ENCODE data around the gene CST8. TPM values are rescaled to one million over a fixed set of nuclear protein-coding genes. Genes with fewer than 3 reads are reported as not detected.

Gene CST8
- polyA plus RNA-seq, 2 of the 4 experiments (the other 2 are of a cell fraction), result not detected

DNA sequence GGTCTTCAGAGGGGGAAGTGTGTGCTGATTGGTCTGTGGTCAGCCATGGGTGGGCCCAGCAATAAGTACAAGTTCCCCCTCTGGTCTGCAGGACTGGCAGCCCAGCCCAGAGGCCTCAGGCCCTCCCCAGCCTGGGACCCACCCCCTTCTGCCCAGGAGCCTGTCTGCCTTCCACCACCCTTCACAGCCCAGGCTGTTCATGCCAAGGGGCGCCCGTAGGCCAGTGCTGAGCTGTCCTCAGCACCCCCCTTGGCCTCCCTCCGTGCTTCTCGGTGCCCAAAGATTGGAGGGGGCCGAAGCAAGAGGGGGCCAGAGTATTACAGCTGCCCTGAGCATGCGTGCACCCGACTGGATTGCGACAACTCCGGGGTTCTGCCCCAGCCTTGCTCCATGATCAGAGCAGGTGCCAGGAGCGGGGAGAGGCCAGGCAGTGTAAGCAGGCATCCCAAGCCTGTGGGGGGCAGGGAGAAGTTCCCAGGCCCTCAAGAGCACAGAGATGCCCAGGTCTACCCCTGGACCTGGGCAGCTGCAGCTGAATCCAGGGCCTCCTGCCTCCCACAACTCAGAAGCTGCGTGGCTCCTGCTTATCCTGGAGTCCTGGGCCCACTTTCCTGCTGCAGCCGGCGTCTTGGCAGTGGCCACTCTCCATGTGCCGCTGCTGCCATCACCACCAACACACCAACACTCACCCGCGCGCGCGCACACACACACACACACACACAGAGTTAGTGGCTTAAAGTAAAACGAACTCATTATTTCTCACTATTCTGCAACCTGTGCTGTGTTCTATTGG is 44.1 kb downstream of the CST8 start:
- WGBS (ENCODE audit: missing lambda C conversion rate), result 60% methylated on average over 11 of the region's 20 CpGs
- no peak; a peak in 1 of 6 replicates for ATAC-seq
- DNase-seq (ENCODE audit: low read depth in 1 of 2, low spot score in 1 of 2), result no peak

DNA sequence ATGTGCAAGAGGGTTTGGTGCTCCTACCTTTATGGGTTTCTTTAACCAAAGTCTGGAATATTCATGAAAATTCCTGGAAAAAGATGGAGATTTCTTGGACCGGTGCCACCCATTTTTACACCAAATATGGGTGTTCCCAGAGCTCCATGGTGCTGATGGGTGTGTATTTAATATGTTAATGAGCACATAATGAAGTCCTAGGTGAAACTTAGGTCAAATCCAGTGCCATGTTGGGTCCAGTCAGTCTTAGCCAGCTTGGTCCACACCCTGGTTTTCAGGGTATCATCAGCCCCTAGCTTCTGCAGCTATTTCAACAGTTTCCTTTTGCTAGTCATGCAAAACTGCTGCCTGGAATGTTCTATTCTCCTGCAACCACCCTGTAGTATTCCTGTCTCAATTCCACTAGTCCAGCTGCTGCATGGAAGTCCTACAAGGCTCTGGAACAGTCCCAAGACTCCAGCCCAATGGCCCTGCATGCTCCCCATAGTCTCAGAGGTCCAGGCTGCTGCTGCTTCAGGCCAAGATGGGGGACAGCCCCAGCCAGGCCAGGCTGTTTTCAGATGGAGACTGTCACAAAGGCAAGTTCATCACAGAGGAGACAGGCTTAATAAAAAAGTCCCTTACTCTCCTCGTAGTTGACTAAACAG is 45.5 kb downstream of the CST8 start:
- FAIRE-seq (no peak), DNase-seq (ENCODE audit: low read depth in 1 of 2, low spot score in 1 of 2) (no peak), ATAC-seq (no peak)
- CTCF ChIA-PET, result no interaction called here
- no peaks in the 10 kb centered on the region for H3K4me1 ChIP-seq
- H3K4me3 ChIP-seq, result no peak overlapping the region
- H3K4me2 ChIP-seq, result no peak overlapping the region
- no peak overlapping the region for H3K27ac ChIP-seq
- WGBS (ENCODE audit: missing lambda C conversion rate), result 1% methylated on average over 2 of the region's 2 CpGs
- H3K9me3 ChIP-seq, result no peaks in the 10 kb centered on the region
- POLR2A ChIA-PET, result no interaction called here
- TF ChIP-seq, protein P1, sequence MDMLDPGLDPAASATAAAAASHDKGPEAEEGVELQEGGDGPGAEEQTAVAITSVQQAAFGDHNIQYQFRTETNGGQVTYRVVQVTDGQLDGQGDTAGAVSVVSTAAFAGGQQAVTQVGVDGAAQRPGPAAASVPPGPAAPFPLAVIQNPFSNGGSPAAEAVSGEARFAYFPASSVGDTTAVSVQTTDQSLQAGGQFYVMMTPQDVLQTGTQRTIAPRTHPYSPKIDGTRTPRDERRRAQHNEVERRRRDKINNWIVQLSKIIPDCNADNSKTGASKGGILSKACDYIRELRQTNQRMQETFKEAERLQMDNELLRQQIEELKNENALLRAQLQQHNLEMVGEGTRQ (IDR thresholded peaks at IDR 0.05), result no peak
- TF ChIP-seq HOXB5 (CRISPR knock-in tag; IDR thresholded peaks at IDR 0.05) (no peak), KDM5A (IDR thresholded peaks at IDR 0.05) (no peak), CBX8 (IDR thresholded peaks at IDR 0.05) (no peak)
- TF ChIP-seq, protein P2, sequence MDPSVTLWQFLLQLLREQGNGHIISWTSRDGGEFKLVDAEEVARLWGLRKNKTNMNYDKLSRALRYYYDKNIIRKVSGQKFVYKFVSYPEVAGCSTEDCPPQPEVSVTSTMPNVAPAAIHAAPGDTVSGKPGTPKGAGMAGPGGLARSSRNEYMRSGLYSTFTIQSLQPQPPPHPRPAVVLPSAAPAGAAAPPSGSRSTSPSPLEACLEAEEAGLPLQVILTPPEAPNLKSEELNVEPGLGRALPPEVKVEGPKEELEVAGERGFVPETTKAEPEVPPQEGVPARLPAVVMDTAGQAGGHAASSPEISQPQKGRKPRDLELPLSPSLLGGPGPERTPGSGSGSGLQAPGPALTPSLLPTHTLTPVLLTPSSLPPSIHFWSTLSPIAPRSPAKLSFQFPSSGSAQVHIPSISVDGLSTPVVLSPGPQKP (IDR thresholded peaks at IDR 0.05; ENCODE audit: low read depth, low read length), result no peak

More for the DNA sequence above, 44.1 kb downstream of the CST8 start:
- Histone ChIP-seq H3K4me2 (no peak overlapping the region), H3K4me3 (no peak overlapping the region), H3K27ac (no peak overlapping the region), H3K9me3 (no peaks in the 10 kb centered on the region), H3K4me1 (no peaks in the 10 kb centered on the region)
- CTCF ChIA-PET, result interaction anchor here (1.2 kb wide), 1 partner anchor 9 kb away, joined by 5 read pairs; no protein-coding TSS in a partner anchor
- TF ChIP-seq, protein P3, sequence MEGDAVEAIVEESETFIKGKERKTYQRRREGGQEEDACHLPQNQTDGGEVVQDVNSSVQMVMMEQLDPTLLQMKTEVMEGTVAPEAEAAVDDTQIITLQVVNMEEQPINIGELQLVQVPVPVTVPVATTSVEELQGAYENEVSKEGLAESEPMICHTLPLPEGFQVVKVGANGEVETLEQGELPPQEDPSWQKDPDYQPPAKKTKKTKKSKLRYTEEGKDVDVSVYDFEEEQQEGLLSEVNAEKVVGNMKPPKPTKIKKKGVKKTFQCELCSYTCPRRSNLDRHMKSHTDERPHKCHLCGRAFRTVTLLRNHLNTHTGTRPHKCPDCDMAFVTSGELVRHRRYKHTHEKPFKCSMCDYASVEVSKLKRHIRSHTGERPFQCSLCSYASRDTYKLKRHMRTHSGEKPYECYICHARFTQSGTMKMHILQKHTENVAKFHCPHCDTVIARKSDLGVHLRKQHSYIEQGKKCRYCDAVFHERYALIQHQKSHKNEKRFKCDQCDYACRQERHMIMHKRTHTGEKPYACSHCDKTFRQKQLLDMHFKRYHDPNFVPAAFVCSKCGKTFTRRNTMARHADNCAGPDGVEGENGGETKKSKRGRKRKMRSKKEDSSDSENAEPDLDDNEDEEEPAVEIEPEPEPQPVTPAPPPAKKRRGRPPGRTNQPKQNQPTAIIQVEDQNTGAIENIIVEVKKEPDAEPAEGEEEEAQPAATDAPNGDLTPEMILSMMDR (IDR thresholded peaks at IDR 0.05), result no peak
- TF ChIP-seq RARB (CRISPR knock-in tag; IDR thresholded peaks at IDR 0.05) (no peak), SREBF2 (IDR thresholded peaks at IDR 0.05) (no peak), RCOR1 (IDR thresholded peaks at IDR 0.05; ENCODE audit: low read depth, low read length) (no peak), TFCP2L1 (CRISPR knock-in tag; IDR thresholded peaks at IDR 0.05) (no peak), HDAC2 (IDR thresholded peaks at IDR 0.05) (no peak), MAFK (IDR thresholded peaks at IDR 0.05; ENCODE audit: partially characterized antibody) (no peak), EP300 (IDR thresholded peaks at IDR 0.05) (no peak), CEBPB (IDR thresholded peaks at IDR 0.05) (no peak), ZFP36 (IDR thresholded peaks at IDR 0.05; ENCODE audit: borderline replicate concordance, partially characterized antibody) (no peak), NPAS2 (CRISPR knock-in tag; IDR thresholded peaks at IDR 0.05; ENCODE audit: borderline replicate concordance) (no peak), CHD4 (IDR thresholded peaks at IDR 0.05; ENCODE audit: borderline replicate concordance) (no peak), KDM1A (IDR thresholded peaks at IDR 0.05; ENCODE audit: low read depth) (no peak), SMC3 (IDR thresholded peaks at IDR 0.05) (no peak), GATA3 (IDR thresholded peaks at IDR 0.05; ENCODE audit: borderline replicate concordance) (no peak), PBX3 (IDR thresholded peaks at IDR 0.05) (no peak), EHMT2 (IDR thresholded peaks at IDR 0.05; ENCODE audit: low read depth) (no peak)
- TF ChIP-seq, protein P4, sequence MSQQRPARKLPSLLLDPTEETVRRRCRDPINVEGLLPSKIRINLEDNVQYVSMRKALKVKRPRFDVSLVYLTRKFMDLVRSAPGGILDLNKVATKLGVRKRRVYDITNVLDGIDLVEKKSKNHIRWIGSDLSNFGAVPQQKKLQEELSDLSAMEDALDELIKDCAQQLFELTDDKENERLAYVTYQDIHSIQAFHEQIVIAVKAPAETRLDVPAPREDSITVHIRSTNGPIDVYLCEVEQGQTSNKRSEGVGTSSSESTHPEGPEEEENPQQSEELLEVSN (IDR thresholded peaks at IDR 0.05; ENCODE audit: borderline replicate concordance, low read depth), result no peak
- TF ChIP-seq, protein P5, sequence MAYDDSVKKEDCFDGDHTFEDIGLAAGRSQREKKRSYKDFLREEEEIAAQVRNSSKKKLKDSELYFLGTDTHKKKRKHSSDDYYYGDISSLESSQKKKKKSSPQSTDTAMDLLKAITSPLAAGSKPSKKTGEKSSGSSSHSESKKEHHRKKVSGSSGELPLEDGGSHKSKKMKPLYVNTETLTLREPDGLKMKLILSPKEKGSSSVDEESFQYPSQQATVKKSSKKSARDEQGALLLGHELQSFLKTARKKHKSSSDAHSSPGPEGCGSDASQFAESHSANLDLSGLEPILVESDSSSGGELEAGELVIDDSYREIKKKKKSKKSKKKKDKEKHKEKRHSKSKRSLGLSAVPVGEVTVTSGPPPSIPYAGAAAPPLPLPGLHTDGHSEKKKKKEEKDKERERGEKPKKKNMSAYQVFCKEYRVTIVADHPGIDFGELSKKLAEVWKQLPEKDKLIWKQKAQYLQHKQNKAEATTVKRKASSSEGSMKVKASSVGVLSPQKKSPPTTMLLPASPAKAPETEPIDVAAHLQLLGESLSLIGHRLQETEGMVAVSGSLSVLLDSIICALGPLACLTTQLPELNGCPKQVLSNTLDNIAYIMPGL (CRISPR knock-in tag; IDR thresholded peaks at IDR 0.05; ENCODE audit: borderline replicate concordance), result no peak
- TF ChIP-seq, protein P1 (IDR thresholded peaks at IDR 0.05), result no peak
- FAIRE-seq, result no peak
- POLR2A ChIA-PET, result no interaction called here

Data from A549 (cell line).